GM21825 (cell line): ENCODE results near the gene CCDC201.

Source experiments
- ATAC-seq: cut with Tn5 transposase; IDR thresholded peaks from one replicate; pipeline ENCODE4 v1.9.1; 2021; ENCODE audit warnings: mild to moderate bottlenecking, moderate library complexity; ENCODE audit not compliant: unreplicated experiment

The CCDC201 gene

GRCh38 chr7:45873035-45873354 is at the start of gene CCDC201:
Gene CCDC201, minus strand, starts transcription at chr7:45873082. Its CDS starts 75 bp downstream, at chr7:45873007.
- ATAC-seq = no peak

- ATAC-seq = no peak
These were observed 49.0 kb upstream of the CCDC201 start for GRCh38 chr7:45921699-45922519.

GRCh38 chr7:45921381-45921698 is 48.5 kb upstream of the CCDC201 start:
- no peak for ATAC-seq

GRCh38 chr7:45920502-45921380 is 47.9 kb upstream of the CCDC201 start, which contains the start of gene IGFBP3:
Gene IGFBP3, minus strand, starts transcription at chr7:45921272. Its CDS starts 132 bp downstream, at chr7:45921140.
- ATAC-seq = no peak

- ATAC-seq = no peak
These were observed 47.1 kb upstream of the CCDC201 start for GRCh38 chr7:45919993-45920459.

GRCh38 chr7:45919231-45919784 is 46.4 kb upstream of the CCDC201 start:
- ATAC-seq = no peak

- ATAC-seq = no peak
These were observed 45.7 kb upstream of the CCDC201 start for GRCh38 chr7:45918556-45918955.

- peak; percentile 74 for ATAC-seq
These were observed 44.8 kb upstream of the CCDC201 start for GRCh38 chr7:45917658-45918057.

- ATAC-seq = no peak
These were observed 44.2 kb upstream of the CCDC201 start for GRCh38 chr7:45917064-45917463.

- no peak for ATAC-seq
These were observed 42.7 kb upstream of the CCDC201 start for GRCh38 chr7:45915606-45916005.

GRCh38 chr7:45914911-45915310 is 42.0 kb upstream of the CCDC201 start:
- no peak for ATAC-seq

GRCh38 chr7:45912972-45913371 is 40.1 kb upstream of the CCDC201 start:
- no peak for ATAC-seq

GRCh38 chr7:45911311-45911710 is 38.4 kb upstream of the CCDC201 start:
- no peak for ATAC-seq

GRCh38 chr7:45910855-45911254 is 38.0 kb upstream of the CCDC201 start:
- ATAC-seq = no peak

- ATAC-seq = no peak
These were observed 36.7 kb upstream of the CCDC201 start for GRCh38 chr7:45909561-45909960.

- ATAC-seq = no peak
These were observed 29.9 kb upstream of the CCDC201 start for GRCh38 chr7:45902820-45903219.

- ATAC-seq = no peak
These were observed 28.7 kb upstream of the CCDC201 start for GRCh38 chr7:45901566-45901965.

GRCh38 chr7:45898222-45898621 is 25.3 kb upstream of the CCDC201 start:
- ATAC-seq = no peak

- no peak for ATAC-seq
These were observed 24.3 kb upstream of the CCDC201 start for GRCh38 chr7:45897042-45897690.

- no peak for ATAC-seq
These were observed 21.8 kb upstream of the CCDC201 start for GRCh38 chr7:45894665-45895062.

GRCh38 chr7:45893996-45894664 is 21.2 kb upstream of the CCDC201 start:
- ATAC-seq = no peak
